ENCODE results near the gene TTLL11.
"Not testable (repeated sequence)": the region's sequence is repeated elsewhere in the genome, so short reads cannot be mapped to it uniquely, and the experiment has no call there.

The TTLL11 gene

DNA sequence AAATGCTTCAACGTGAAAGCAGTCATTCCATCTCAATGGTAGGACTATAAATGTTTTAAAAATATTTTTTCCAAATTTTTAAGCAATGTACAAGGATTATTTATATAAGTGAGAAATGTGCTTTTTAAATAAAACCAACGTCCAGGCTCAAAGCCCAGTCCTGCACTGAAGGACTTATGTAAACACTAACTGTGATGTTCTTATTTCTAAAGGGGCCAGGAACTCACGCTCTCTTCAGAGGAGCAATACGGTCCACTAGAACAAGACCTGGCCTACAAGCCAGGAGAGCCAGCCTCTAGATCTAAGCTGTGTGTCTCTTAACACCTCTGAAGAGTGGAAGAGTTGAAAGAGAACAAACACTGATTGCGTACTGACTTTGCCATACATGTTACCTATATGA lies 12.1 kb downstream of the TTLL11 start:
- DNase-seq (ENCODE audit: low read depth in 2 of 2), result no peak

DNA sequence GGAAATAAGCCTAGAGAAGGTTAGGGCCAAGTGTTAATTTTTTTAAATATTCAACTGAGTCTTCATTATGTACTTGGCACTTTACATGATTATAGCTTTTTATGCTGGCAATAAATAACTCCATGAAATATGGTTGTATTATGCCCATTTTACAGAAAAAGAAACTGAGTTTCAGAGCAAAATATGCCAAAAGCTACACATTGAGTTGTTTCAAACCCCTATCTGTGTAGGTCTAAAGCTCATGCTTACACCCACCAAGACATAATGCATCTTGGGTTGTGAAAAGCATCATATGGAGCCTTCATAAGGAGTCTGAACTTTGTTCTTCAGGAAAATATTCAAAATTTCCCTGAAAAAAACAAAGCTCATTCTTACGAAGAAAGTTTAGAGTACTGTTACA lies 14.6 kb downstream of the TTLL11 start:
- DNase-seq (ENCODE audit: low read depth in 2 of 2), result no peak

DNA sequence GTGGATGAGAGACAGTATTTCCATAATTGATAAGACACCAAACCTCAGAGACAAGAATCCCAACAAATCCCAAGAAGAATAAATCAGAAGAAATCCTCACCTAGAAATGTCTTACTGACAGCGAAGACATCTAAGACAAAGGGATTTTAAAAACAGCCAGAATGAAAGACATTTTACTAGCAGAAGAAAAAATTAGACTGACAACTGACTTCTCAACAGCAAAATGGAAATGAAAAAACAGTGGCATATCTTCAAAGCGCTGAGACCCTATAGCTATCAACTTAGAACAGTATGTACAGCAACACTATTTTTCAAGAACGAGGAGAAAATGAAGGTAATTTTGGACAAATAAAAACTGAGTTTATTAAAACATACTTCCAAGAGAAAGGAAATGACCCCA lies 16.3 kb downstream of the TTLL11 start:
- no peak for DNase-seq (ENCODE audit: low read depth in 2 of 2)

DNA sequence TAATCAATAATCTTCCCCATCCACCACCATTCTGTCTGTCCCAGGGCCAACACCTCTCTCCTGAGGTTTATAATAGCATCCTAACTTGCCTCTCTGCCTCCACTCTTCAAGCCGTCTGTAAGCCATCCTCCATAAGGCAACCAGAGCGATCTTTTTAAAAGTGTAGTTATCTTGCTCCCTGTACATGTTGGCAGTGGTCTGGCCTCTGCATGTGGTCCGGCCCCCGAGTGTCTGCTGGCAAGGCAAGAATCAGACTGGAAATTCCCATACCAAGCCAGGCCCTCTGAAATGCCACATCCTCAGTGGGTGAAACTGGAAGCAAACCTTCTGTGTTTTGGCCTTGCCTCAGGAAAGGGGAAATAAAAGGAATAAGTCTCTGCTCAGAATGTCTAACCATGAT lies 17.0 kb downstream of the TTLL11 start:
- DNase-seq (ENCODE audit: low read depth in 2 of 2), result no peak

DNA sequence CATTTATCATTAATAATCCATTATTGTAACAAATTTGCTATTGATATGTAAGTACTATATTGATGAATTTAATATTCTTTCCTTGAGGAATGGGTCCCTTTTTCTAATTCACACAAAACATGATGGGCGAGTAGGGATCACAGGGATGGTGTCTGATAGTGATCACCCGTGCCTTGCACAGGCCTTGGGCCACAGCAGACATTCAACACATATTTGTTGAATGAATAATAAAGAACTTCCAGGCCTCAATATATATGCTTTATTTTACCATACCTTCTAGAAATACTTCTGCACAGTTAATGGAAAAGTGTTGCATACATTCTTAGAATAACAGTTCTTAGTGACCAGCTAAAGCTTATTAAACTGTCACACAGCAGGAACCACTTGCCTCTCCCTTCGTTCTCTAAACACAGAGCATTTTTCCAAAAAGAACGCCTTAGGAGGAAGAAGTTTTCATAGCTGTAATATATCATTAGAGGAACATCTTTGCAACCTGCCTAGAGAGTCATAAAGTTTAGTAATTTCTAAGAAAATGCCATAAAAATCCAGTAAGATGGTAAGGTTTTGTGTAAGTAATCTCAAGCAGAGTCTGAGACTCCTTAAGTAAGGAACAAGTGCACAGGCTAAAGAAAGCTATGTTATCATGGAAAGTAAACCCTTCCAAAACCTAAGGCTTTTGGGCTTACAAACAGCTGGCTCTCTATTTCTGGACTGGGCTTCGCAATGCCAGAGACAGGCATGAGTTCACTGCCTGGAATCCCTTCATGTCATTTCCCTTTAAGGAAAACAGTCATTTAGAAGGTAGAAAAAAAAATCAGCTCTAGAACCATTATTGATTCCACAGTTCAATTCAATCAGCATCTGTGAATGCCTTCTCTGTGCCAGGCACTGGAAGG lies 17.7 kb downstream of the TTLL11 start:
- DNase-seq (ENCODE audit: low read depth in 2 of 2), result no peak

DNA sequence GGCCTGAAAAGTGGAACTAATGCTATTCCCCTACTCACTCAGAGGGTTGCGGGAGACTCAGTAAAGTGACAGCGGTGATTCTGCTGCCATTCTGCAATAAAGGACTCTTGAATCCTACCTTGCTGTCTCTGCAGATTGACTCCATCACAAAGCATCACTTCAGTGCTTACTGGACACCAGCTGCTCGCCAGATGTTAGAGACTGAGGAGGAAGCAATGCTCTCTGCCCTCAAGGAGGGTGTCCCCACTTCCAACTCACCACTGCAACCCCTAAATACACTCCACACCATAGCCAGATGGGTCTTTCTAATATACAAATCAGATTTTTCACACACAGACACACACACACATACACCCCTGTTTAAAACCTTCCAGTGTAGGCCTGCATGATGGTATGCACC lies 21.4 kb downstream of the TTLL11 start:
- DNase-seq (ENCODE audit: low read depth in 2 of 2), result no peak

DNA sequence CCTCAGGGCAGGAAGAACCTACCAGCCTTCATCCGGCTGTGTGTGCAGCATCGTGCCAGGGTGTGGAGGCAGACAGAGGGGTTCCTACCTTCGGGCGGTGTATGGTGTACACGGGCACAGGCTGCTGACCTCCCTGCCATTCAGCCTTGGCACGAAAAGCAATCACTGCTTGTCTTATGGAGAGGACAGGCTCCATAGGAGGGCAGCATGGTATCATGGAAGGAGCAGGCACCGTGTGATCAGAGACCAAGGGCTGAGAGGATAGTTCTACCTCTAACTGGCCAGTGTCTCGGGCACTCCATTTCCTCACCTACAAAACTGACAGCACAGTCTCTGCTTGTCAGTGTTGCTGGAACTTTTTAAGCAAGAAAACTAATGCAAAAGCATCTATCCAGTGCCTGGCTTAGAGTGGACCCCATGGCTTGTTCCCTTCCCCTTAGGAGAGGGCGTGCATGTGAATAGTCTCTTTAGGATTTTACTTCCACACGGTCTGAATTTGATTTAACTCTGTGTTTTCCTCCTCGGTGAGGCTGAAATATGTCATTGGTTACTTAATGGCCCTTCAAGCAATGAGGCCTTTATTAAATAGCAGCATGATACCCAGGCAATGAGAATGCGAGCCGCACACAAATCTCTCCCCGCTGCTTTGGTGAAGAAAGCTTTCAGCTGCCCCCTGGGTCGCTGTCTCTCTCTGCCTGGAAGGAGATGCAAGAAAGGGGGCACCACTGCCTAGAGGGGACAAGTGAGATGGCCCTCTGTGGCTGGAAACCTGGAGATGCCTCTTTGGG lies 22.2 kb downstream of the TTLL11 start:
- DNase-seq (ENCODE audit: low read depth in 2 of 2), result no peak

DNA sequence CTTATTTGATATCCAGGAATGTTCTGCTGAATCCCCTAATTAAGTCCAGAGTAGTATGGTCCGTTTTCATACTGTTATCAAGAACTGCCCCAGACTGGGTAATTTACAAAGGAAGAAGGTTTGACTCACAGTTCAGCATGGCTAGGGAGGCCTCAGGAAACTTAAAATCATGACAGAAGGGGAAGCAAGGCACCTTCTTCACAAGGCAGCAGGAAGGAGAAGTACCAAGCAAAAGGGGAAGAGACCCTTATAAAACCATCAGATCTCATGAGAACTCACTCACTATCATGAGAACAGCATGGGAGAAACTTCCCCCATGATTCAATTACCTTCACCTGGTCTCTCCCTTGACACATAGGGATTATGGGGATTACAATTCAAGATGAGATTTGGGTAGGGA lies 26.4 kb downstream of the TTLL11 start:
- not testable (repeated sequence) for DNase-seq (ENCODE audit: low read depth in 2 of 2)

DNA sequence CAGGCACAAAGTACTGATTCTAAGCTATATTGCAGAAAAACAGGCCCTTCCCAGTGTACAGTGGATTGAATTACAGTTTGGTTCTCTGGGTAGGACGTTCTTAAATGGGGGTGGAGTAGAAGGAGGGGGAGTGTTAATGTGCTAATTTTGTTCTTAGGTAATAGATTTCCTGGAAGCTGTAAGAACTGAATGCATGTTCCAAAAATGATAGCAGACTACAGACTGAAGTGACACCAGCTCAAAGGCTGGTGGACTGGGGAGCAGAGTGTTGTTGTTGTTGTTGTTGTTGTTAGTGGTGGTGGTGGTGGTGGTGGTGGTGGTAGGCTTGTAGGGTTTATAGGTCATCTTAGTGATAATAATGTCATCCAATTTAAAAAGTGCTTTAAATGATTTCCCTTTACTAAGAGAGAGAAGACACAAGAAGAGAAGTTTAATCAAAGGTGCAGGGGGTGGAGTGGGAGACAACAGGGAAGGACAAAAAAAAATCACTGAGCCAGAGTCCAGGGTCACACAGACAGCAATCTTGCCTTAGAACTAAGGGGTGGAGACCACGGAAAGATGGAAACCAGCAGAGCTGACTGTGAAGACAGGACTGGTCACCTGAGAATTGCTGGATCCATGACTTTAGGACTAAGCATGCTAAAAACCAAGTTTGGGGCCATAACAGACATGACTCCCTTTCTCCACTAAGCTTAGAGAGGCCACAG lies 27.0 kb downstream of the TTLL11 start:
- DNase-seq (ENCODE audit: low read depth in 2 of 2), result no peak

DNA sequence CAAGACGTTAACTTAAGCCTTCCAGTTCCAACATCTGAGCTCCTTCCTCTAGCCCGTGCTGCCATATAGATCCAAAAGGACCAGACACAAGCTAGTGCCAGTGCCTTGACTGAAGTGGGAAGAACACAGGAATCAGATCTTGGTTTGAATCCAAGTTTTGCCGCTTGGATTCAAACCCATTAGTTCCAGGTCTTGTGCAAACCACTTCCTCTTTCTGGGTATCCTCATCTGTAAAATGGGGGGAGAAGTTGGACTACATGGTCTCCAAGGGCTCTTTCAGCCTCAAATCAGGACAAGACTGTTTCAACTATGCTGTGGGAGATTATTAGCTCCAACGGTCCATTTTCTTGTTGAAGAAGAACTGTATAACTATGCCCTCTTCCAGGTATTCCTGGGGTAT lies 32.6 kb downstream of the TTLL11 start:
- DNase-seq (ENCODE audit: low read depth in 2 of 2), result no peak

DNA sequence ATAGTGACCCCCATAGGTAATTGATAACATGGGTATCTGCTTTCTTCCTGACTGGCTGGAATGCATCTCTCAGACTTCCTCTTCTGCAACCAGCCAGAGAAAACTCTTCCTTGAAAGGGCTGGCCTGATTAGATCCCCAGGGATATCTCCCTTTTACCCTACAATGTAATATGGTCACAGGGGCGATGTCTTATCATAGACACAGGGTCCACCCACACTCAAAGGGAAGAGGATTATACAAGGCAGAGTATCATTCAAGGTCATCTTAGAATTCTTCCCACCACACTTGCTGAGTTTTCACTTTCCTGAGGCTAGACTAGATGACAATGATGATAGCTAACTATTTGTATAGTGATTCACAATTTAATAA lies 33.2 kb downstream of the TTLL11 start:
- DNase-seq (ENCODE audit: low read depth in 2 of 2), result no peak

DNA sequence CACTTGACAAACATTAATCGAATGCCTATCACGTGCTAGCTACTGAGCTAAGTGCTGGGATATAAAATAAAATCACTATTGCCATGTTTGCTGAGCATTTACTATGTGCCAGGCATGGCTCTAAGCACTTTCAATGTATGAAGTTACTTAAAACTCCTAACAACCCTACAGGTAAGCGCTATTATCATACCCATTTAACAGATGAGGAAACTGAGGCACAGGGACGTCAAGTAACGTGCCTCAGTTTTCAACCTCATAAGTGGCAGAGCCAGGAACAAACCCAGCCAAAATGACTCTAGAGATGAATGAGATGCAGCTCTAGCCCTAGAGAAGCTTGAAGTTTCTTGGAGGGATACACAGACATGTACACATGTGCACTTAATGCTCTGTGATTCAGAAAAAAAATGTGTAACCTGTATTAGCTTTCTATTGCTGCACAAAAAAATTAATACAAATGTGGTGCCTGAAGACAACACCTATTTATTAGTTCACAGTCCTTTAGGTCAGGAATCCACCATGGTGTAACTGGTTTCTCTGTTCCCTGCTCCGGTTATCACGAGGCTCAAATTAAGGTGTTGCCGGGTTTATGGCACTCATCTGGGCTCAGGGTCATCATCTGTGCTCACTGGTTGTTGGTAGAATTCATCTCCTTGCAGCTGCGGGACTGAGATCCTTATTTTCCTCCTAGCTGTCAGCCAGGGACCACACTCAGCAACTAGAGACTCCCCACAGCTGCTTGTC lies 33.7 kb downstream of the TTLL11 start:
- no peak for DNase-seq (ENCODE audit: low read depth in 2 of 2)

DNA sequence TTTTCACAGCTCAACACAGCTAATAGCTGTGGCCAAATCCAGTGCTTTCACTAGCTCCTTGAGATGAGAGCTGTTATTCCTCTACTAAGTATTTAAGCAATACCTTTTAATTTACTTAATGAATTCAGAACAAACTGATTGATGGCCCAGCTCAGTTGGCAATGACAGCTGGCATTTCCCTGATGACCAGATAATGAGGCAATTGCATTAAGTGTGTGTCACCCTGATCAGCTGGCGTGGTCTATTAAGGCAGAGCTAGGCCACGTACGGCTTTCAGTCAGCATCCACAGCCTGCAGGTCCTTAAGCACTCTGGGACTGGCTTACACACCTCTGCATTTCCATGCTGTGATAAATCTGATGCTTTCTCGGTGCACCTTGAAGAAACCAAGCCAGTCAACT lies 34.4 kb downstream of the TTLL11 start:
- no peak for DNase-seq (ENCODE audit: low read depth in 2 of 2)

DNA sequence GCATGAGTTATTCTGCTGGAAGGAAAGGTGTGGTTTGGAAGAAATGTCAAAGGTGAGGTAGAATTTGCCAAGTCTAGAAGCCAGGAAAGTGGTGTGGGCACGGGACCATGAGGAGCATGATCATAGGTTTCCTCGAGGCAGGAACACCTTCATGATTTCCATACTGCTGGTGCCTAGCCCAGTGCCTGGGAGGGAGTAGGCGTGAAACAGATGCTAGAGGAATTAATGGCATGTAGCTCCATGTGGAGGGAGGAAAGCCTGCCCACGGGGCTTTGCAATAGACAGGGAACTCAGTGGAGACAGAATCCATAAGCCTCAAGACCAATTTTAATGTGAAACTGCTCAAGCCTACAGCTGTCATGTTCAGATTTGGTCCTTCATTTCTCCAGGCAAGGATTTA lies 35.1 kb downstream of the TTLL11 start:
- DNase-seq (ENCODE audit: low read depth in 2 of 2), result no peak

DNA sequence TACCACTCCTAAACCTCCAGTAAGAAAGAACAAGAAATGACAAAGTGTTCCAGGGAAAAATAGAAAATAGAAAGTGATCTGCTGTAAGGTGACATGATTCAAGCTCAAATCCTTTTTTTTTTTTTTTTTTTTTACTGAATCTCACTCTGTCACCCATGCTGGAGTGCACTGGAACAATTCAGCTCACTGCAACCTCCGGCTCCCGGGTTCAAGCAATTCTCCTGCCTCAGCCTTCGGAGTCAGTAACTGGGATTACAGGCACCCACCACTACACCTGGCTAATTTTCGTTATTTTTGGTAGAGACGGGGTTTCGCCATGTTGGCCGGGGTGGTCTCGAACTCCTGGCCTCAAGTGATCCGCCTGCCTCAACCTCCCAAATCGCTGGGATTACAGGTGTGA lies 35.9 kb downstream of the TTLL11 start:
- DNase-seq (ENCODE audit: low read depth in 2 of 2), result no peak

DNA sequence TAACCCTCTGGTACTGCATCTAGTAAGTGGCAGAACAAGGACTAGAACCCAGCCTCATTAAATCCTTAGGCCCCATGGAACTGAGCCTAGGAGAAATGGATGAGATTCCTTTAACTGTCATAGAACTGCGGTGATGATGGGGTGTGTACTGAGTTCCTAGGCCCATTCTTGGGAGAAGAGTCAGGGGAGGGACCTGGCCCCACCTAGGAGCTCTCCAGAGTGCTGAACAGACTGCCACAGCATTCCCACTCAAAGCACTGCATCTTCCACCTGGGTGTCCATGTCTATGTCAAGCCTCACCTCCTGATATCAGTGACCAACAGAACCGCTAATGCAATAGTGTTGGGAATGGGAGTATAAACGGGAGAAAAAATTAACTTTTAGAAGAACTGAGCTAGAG lies 36.6 kb downstream of the TTLL11 start:
- no peak for DNase-seq (ENCODE audit: low read depth in 2 of 2)

DNA sequence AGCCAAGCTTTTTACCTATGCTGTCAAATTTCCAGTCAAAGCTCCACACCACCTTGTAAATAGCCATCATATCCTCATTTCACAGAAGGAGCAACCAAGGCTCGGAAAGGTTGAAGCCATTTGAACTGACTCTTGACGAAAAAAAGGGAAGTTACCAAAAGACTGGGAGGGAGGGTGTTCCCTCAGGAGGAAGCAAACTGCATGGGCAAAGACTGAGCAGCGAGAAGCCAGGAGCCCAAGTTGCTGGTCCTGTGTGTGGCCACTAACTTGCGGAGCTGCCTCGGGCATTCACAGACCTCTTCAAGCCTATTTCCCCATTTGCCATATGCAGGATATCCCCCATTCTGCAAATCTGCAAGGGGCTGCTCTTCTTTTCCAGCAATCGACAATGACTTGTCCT lies 37.4 kb downstream of the TTLL11 start:
- DNase-seq (ENCODE audit: low read depth in 2 of 2), result no peak

DNA sequence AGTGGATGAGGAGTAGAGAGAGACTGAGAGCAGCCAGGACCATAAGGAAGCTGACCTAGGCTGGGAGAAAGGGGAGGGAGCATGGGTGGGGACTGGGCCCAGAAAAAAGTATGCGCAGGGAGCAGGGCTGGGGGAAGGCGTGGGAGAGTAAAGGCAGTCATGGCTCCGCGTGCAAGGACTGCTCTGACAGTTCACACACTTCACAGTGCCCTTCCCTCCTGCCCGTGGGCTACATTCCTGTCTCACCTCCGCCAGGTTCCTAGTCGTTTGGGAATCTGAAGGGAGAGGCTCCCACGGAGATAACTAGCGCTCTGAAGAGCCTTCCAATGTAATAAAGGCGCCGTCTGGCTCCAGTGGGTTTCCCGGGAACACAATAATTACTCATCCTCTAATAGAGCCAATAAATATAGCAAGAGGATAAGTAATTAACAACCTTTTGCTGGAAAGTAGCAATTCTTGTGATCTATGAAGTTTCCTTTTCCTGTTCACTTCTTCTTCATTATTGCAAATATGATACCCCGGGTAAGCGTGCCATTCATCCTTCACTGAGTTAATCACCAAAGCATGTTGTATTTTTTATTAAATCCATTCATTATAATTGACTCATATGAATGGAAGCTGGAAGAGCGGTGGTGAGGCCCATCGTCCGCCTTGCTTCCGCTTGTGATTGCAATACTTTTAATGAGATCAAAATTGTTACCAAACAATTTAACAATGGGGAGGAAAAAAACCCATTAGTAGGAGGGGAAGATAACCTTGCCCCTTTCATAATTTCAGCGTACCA lies 39.3 kb downstream of the TTLL11 start:
- DNase-seq (ENCODE audit: low read depth in 2 of 2), result peak; percentile 71

DNA sequence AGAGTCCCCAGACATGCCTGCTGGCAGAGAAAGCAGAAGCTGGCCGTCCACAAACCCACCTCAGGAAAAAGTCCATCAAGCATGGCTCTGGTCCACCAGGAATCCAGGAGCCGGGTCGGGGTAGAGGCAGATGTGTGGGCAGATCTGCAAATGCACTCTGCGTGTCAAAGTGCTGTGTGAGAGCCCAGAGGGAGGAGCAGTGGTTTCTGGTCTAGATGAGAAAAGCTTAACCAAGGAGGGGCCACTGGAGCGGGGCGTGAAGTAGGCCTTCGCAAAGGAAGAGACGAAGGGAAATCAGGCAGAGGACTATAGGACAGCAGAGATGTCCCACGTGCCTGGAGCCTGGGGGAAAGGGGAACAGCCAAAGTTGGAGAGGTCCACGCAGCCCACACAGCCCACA lies 40.0 kb downstream of the TTLL11 start:
- no peak for DNase-seq (ENCODE audit: low read depth in 2 of 2)

DNA sequence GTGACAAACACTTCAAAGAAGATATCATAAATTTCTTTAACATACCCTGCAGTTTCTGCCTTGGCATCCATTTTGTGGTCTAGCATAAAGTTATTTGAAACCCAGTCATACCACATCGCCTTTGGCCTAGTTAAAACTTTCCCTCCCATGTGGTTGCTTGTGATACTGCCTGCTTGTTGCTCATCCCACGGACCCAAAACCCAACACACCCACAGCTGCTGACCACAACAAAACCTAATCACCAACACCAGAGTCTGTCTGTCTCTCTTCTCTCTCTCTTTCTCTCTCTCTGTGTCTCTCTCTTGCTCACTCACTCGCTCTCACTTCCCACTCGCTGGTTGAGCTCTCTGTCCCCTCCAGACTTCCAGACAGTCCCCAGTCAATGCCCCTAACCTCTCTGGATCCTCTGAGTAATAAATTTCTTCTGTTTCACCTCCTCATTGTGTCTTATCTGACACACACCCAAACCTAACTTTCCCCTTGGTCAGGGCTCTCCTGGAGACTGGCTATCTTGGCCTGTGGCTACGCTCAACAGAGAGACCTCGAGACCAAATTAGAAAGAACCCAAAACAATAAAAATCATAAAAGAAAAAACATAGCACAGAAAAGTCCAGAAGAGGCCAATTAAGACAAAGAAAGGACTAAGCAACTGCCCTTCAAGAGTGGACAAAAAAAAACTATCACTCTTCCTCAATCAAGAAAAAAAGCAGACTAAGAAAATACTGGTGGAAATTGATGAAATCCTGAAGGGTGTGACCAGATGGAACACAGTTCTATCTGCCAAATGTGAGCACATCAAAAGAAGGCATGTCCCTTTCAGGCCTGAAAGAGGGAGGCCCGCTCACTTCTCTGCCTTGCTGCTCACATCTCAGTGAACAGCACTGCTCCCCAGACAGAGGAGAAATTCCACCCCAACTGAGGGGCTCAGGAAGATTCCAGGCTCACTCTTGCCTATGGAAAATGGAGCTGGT lies 41.5 kb downstream of the TTLL11 start:
- peak; percentile 55 to 60 for DNase-seq (ENCODE audit: low read depth in 2 of 2)
